Endothelial cell of umbilical vein (primary cell): ENCODE results near the gene PRKCZ.

ENCODE experiments used
- CTCF ChIP-seq, 2 donors: IDR thresholded peaks; 1 replicate in 1 of 2; 2 replicates in 1 of 2; pipeline ENCODE4 v1.5.1; 2011; ENCODE audit warnings: low read length in 2 of 2, mild to moderate bottlenecking in 2 of 2, moderate library complexity in 2 of 2, control low read depth in 1 of 2, inconsistent platforms in 1 of 2, low read depth in 1 of 2; ENCODE audit not compliant: insufficient read depth in 1 of 2; ENCODE audit errors: extremely low read depth in 1 of 2
- EZH2 ChIP-seq: IDR thresholded peaks from 2 replicates; pipeline ENCODE4 v1.6.1; 2012; ENCODE audit warnings: borderline replicate concordance, low read depth, mild to moderate bottlenecking, moderate library complexity, low read length, inconsistent platforms; ENCODE audit not compliant: severe bottlenecking
- GATA2 ChIP-seq: IDR thresholded peaks from 2 replicates; pipeline ENCODE4 v1.7.0; 2011; ENCODE audit warnings: low read depth, mild to moderate bottlenecking, moderate library complexity, mixed read lengths, low read length; ENCODE audit not compliant: insufficient read length, insufficient read depth
- JUN ChIP-seq: IDR thresholded peaks from 2 replicates; pipeline ENCODE4 v1.6.1; 2011; ENCODE audit warnings: borderline replicate concordance, low read depth; ENCODE audit not compliant: insufficient read length, insufficient read depth
- MAX ChIP-seq: IDR thresholded peaks from 2 replicates; pipeline ENCODE4 v1.6.1; 2011; ENCODE audit not compliant: insufficient read depth, insufficient read length
- POLR2A ChIP-seq: IDR thresholded peaks from 2 replicates; pipeline ENCODE4 v1.6.1; 2012; ENCODE audit warnings: low read depth, mild to moderate bottlenecking, control low read depth, low read length
- POLR2AphosphoS5 ChIP-seq: IDR thresholded peaks from 2 replicates; pipeline ENCODE4 v1.6.1; 2012; ENCODE audit warnings: low read depth, mild to moderate bottlenecking, control low read depth, low read length, moderate library complexity; ENCODE audit not compliant: insufficient read depth

- TF ChIP-seq POLR2AphosphoS5: no peak
- TF ChIP-seq EZH2: no peak
- TF ChIP-seq POLR2A: no peak
- TF ChIP-seq CTCF (IDR thresholded peaks at IDR 0.05; ENCODE audit: extremely low read depth in 1 of 2, insufficient read depth in 1 of 2, low read depth in 1 of 2, low read length in 2 of 2): no peak
- no peak for TF ChIP-seq MAX
- TF ChIP-seq GATA2: no peak
- no peak for TF ChIP-seq JUN
Observed at GRCh38 chr1:2106659-2107405, 56.6 kb downstream of the PRKCZ start.
